IMR-90 (cell line): ENCODE results near the gene TAAR5. TPM values are rescaled to one million over a fixed set of nuclear protein-coding genes. Genes with fewer than 3 reads are reported as not detected.

Source experiments
- ATAC-seq: fragments of 200-7000 bp; cut with Tn5 transposase; 2 replicates; pipeline ENCODE4 v1.9.1; 2020; ENCODE audit warnings: low read depth, mild to moderate bottlenecking, moderate library complexity
- BruUV-seq: library from RNA; stranded (reverse); fragments of 400-500 nt; replicated peaks from 2 replicates; lab custom pipeline; 2021; lab: Mats Ljungman, UMichigan
- CTCF ChIA-PET: fragments of 300-600 bp; formaldehyde crosslinking; extraction: SDS; loops from one replicate; lab custom pipeline; 2021; ENCODE audit warnings: antibody characterized with exemption; lab: Yijun Ruan, JAX
- POLR2A ChIA-PET: fragments of 300-600 bp; sonication (Branson Sonifier 250); formaldehyde crosslinking; loops from one replicate; lab custom pipeline; 2022; ENCODE audit warnings: antibody characterized with exemption; ENCODE audit not compliant: unreplicated experiment; lab: Charles Lee
- DNase-seq: peaks from one replicate; pipeline ENCODE4 v3.0.0; 2013
- H2AFZ ChIP-seq: replicated peaks from 2 replicates; pipeline ENCODE3; 2013; ENCODE audit warnings: low read length, mild to moderate bottlenecking; ENCODE audit not compliant: poor library complexity
- H2AK5ac ChIP-seq: 2 replicates; pipeline ENCODE4 v1.6.1; 2013; ENCODE audit warnings: low read depth, low read length, inconsistent platforms
- H2AK9ac ChIP-seq: replicated peaks from 2 replicates; pipeline ENCODE3; 2013; ENCODE audit warnings: mild to moderate bottlenecking, low read depth, low read length, moderate library complexity; ENCODE audit not compliant: poor library complexity
- H2BK120ac ChIP-seq: 2 replicates; pipeline ENCODE4 v1.6.1; 2013; ENCODE audit warnings: low read depth, low read length, inconsistent platforms
- H2BK15ac ChIP-seq: 3 replicates; pipeline ENCODE4 v1.6.1; 2013; ENCODE audit warnings: low read depth, low read length, inconsistent platforms
- H2BK20ac ChIP-seq: 2 replicates; pipeline ENCODE4 v1.6.1; 2013; ENCODE audit warnings: low read depth, mild to moderate bottlenecking, inconsistent platforms, low read length, moderate library complexity
- H2BK5ac ChIP-seq: 2 replicates; pipeline ENCODE4 v1.6.1; 2013; ENCODE audit warnings: mild to moderate bottlenecking, low read depth, low read length, inconsistent platforms; ENCODE audit not compliant: poor library complexity, severe bottlenecking
- H3K14ac ChIP-seq: replicated peaks from 2 replicates; pipeline ENCODE4 v1.6.1; 2013; ENCODE audit warnings: low read depth, low read length, inconsistent platforms
- H3K18ac ChIP-seq: 2 replicates; pipeline ENCODE4 v1.6.1; 2013; ENCODE audit warnings: low read depth, low read length, control low read depth
- H3K23ac ChIP-seq: 2 replicates; pipeline ENCODE4 v1.6.1; 2013; ENCODE audit warnings: low read depth, low read length, inconsistent platforms
- H3K27ac ChIP-seq: 2 replicates; pipeline ENCODE4 v1.5.1; 2013; ENCODE audit warnings: mild to moderate bottlenecking, control low read depth, low read length; ENCODE audit not compliant: insufficient read depth
- H3K27me3 ChIP-seq: 2 replicates; pipeline ENCODE4 v1.6.1; 2013; ENCODE audit warnings: low read length; ENCODE audit not compliant: control insufficient read depth, insufficient read depth
- H3K36me3 ChIP-seq: 2 replicates; pipeline ENCODE4 v1.6.1; 2013; ENCODE audit warnings: low read length, mixed read lengths; ENCODE audit not compliant: control insufficient read depth, insufficient read depth
- H3K4ac ChIP-seq: 2 replicates; pipeline ENCODE4 v1.6.1; 2013; ENCODE audit warnings: low read depth, low read length, inconsistent platforms
- H3K4me1 ChIP-seq: 2 replicates; pipeline ENCODE4 v1.6.1; 2013; ENCODE audit warnings: low read length, mixed read lengths; ENCODE audit not compliant: control insufficient read depth, insufficient read depth
- H3K4me2 ChIP-seq: 2 replicates; pipeline ENCODE4 v1.6.1; 2013; ENCODE audit warnings: low read depth, mild to moderate bottlenecking, control low read depth, low read length, moderate library complexity
- H3K4me3 ChIP-seq: 2 replicates; pipeline ENCODE4 v1.5.1; 2013; ENCODE audit warnings: low read depth, mild to moderate bottlenecking, control low read depth, low read length, moderate library complexity; ENCODE audit not compliant: insufficient read depth
- H3K56ac ChIP-seq: 2 replicates; pipeline ENCODE4 v1.6.1; 2013; ENCODE audit warnings: low read length, inconsistent platforms; ENCODE audit not compliant: insufficient read depth; ENCODE audit errors: extremely low read depth
- H3K79me1 ChIP-seq, 2 experiments: 2 replicates each; pipeline ENCODE4 v1.6.1; 2013; ENCODE audit warnings: low read length in 2 of 2, inconsistent platforms in 1 of 2, low read depth in 1 of 2
- H3K9ac ChIP-seq: 2 replicates; pipeline ENCODE4 v1.6.1; 2013; ENCODE audit warnings: low read depth, low read length, control low read depth
- H3K9me1 ChIP-seq: 2 replicates; pipeline ENCODE4 v1.6.1; 2013; ENCODE audit warnings: low read length, inconsistent platforms; ENCODE audit not compliant: insufficient read depth
- H3K9me3 ChIP-seq: 2 replicates; pipeline ENCODE4 v1.6.1; 2013; ENCODE audit warnings: low read length; ENCODE audit not compliant: control insufficient read depth, insufficient read depth
- H4K20me1 ChIP-seq: 2 replicates; pipeline ENCODE4 v1.6.1; 2013; ENCODE audit warnings: low read length, inconsistent platforms; ENCODE audit not compliant: insufficient read depth
- H4K5ac ChIP-seq: 2 replicates; pipeline ENCODE4 v1.6.1; 2013; ENCODE audit warnings: mild to moderate bottlenecking, low read depth, low read length, control low read depth
- H4K8ac ChIP-seq, 2 experiments: 2 replicates each; pipeline ENCODE4 v1.6.1; 2013; ENCODE audit warnings: low read depth in 2 of 2, low read length in 2 of 2, control low read depth in 1 of 2, inconsistent platforms in 1 of 2
- H4K91ac ChIP-seq: 2 replicates; pipeline ENCODE4 v1.6.1; 2013; ENCODE audit warnings: low read depth, low read length, inconsistent platforms; ENCODE audit not compliant: insufficient read depth
- CEBPB ChIP-seq: IDR thresholded peaks from 2 replicates; pipeline ENCODE4 v1.6.1; 2012; ENCODE audit warnings: low read depth, low read length, improper control_type of control experiment
- ELK1 ChIP-seq: fragments of 150-350 bp; IDR thresholded peaks from 2 replicates; pipeline ENCODE4 v1.6.1; 2016; ENCODE audit warnings: low read depth, mild to moderate bottlenecking, low read length, moderate library complexity, borderline replicate concordance
- MAZ ChIP-seq: IDR thresholded peaks from 2 replicates; pipeline ENCODE4 v1.6.1; 2012; ENCODE audit warnings: low read depth, mild to moderate bottlenecking, low read length, improper control_type of control experiment, moderate library complexity, borderline replicate concordance
- MXI1 ChIP-seq: IDR thresholded peaks from 2 replicates; pipeline ENCODE4 v1.6.1; 2012; ENCODE audit warnings: low read depth, mild to moderate bottlenecking, low read length, moderate library complexity, borderline replicate concordance
- NFE2L2 ChIP-seq: fragments of 150-350 bp; IDR thresholded peaks from 2 replicates; pipeline ENCODE4 v1.6.1; 2016; ENCODE audit warnings: low read depth, mild to moderate bottlenecking, low read length
- RAD21 ChIP-seq: IDR thresholded peaks from 2 replicates; pipeline ENCODE4 v1.6.1; 2012; ENCODE audit warnings: low read length, improper control_type of control experiment
- RCOR1 ChIP-seq: IDR thresholded peaks from 2 replicates; pipeline ENCODE4 v1.6.1; 2012; ENCODE audit warnings: mild to moderate bottlenecking, low read length, improper control_type of control experiment; ENCODE audit not compliant: insufficient replicate concordance
- WGBS, 2 experiments: methylation state at CpG; one replicate each; pipeline versions ENCODE4 v1.1.5 to v1.1.7; 2013; ENCODE audit warnings: missing lambda C conversion rate in 2 of 2; ENCODE audit not compliant: insufficient read length in 1 of 2; ENCODE audit errors: extremely low coverage in 2 of 2; 5-methylcytosine and 5-hydroxymethylcytosine counted together
- dilution Hi-C: fragments of 300-500 bp; cut with HindIII; formaldehyde crosslinking; loops from one replicate; pipeline ENCODE4 v1.14.3; 2018; ENCODE audit warnings: low sequenced_read_pairs; ENCODE audit not compliant: unreplicated experiment
- in situ Hi-C: fragments of 300-500 bp; cut with MboI; formaldehyde crosslinking; loops from 3 replicates; pipeline ENCODE4 v1.14.3; 2019; ENCODE audit warnings: low sequenced_read_pairs, inconsistent platforms, mixed read lengths
- intact Hi-C: fragments of 100-400 bp; cut with micrococcal nuclease; formaldehyde crosslinking; loops from 2 replicates; pipeline ENCODE4 v1.10.0; 2022
- polyA plus RNA-seq, 3 experiments: library from polyadenylated mRNA; depleted of rRNA; stranded (reverse); fragments of >200 nt; gene quantifications; 2 replicates each; pipeline ENCODE4 v1.2.3, GENCODE V29; 2012; ENCODE audit warnings: low replicate concordance in 1 of 3
- total RNA-seq: library from RNA; depleted of rRNA; stranded (reverse); fragments of >200 nt; gene quantifications from 2 replicates; pipeline ENCODE4 v1.2.3, GENCODE V29; 2012
- TF ChIP-seq, protein P1 (sequence below): fragments of 150-350 bp; IDR thresholded peaks from 2 replicates; pipeline ENCODE4 v1.6.1; 2017; ENCODE audit warnings: mild to moderate bottlenecking, antibody characterized with exemption, low read length, low read depth

TAAR5 gene
- total and polyA plus RNA-seq, 2 of the 4 experiments (the other 2 are of a cell fraction), result not detected

DNA sequence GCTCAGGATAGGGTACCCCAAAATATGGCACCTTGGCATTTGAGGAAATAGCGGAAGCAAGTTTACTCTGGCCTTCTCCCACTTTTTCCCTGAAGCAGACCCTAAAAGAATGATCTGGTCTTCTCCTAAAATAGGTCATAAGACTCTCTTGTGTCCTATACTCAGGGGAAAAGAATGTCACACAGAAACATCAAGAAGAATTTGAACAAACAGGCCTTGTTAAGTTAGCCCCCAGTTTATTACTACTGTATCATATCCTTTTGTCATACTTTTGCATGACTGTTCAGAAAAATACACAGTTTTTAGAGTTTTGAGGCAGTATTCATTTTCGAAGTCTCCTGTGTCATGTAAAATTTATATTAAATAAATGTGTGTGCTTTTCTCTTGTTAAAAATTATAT is 22.1 kb upstream of the TAAR5 start:
- dilution Hi-C loops, result no loop called here
- ATAC-seq (no peak), DNase-seq (no peak)
- Histone ChIP-seq H2AK5ac (no peak overlapping the region), H3K79me1 (no peaks in the 10 kb centered on the region), H3K9me1 (no peaks in the 10 kb centered on the region), H2BK5ac (no peak overlapping the region), H4K5ac (no peak overlapping the region), H2BK15ac (no peak overlapping the region), H3K27me3 (peaks cover 17% of the 10 kb centered on the region), H2BK20ac (no peak overlapping the region), H4K20me1 (no peaks in the 10 kb centered on the region), H3K4me2 (no peak overlapping the region), H2BK120ac (no peak overlapping the region), H3K4me1 (no peaks in the 10 kb centered on the region), H3K9me3 (no peaks in the 10 kb centered on the region), H2AFZ (no peak overlapping the region), H3K4ac (no peak overlapping the region), H4K91ac (no peak overlapping the region), H3K56ac (no peak overlapping the region), H3K23ac (no peak overlapping the region), H3K36me3 (no peaks in the 10 kb centered on the region), H4K8ac (no peak overlapping the region), H3K4me3 (no peak overlapping the region), H3K18ac (no peak overlapping the region), H3K14ac (no peak overlapping the region), H3K27ac (no peak overlapping the region), H3K9ac (no peak overlapping the region), H2AK9ac (no peak overlapping the region)
- ChIA-PET POLR2A (no interaction called here), CTCF (no interaction called here)
- no TSS peak for BruUV-seq
- in situ Hi-C loops, result no loop called here
- TF ChIP-seq MXI1 (no peak), ELK1 (no peak), RCOR1 (no peak), MAZ (no peak), CEBPB (no peak), RAD21 (no peak), NFE2L2 (no peak)
- TF ChIP-seq, protein P1, sequence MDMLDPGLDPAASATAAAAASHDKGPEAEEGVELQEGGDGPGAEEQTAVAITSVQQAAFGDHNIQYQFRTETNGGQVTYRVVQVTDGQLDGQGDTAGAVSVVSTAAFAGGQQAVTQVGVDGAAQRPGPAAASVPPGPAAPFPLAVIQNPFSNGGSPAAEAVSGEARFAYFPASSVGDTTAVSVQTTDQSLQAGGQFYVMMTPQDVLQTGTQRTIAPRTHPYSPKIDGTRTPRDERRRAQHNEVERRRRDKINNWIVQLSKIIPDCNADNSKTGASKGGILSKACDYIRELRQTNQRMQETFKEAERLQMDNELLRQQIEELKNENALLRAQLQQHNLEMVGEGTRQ, result no peak
- WGBS, 2 experiments, result no CpG with 5 or more reads among the region's 2 CpGs
- intact Hi-C loops, result loop anchor here (5.0 kb wide), 1 partner anchor 41 kb away; no protein-coding TSS in a partner anchor
